ENCODE data around the gene FBLN2. TPM values are rescaled to one million over a fixed set of nuclear protein-coding genes. Genes with fewer than 3 reads are reported as not detected.

The FBLN2 gene
- total RNA-seq, 2 experiments from 2014 or later, result 0.35 TPM; not detected in 1

DNA sequence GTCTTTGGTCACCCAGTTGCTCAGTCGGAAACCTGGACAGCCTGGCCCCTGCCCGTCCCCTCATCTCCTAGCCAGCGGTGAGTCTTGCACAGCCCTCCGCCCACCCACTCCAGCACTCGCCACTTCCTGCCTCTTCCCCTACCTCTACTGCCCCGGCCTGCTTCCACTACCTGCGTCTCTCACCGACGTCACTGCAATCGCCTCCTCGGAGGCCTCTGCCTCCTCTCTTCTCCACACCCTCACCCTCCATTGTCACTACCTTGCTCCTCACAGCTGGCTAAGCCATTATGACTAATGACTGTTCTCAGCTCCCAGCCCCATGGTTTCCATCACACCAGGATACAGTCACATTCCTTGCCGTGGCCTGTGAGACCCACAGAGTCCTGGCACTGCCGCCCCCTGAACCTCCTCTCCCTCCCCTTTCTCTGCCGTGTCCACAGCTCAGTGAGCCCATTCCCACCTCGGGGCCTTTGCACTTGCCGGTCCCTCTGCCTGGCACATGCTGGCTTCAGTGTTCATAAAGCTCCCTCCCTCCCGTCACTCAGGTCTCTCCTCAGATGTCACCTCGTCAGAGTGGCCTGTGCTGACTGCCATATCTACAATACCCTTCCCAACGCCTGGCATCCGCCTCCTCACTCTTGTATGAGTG, 104.8 kb downstream of the FBLN2 start:
- Mint-ChIP-seq H3K27me3 (peaks cover 51% of the 10 kb centered on the region), H3K4me3 (no peak overlapping the region), H3K27ac (no peak overlapping the region), H3K9me3 (ENCODE audit: low read depth) (no peaks in the 10 kb centered on the region), H3K4me1 (peaks cover 18% of the 10 kb centered on the region), H3K36me3 (no peaks in the 10 kb centered on the region)
- DNase-seq (no peak), ATAC-seq (no peak)
- CTCF ChIA-PET, result interaction anchor here (1.0 to 16.2 kb wide), 5 partner anchors 8 to 232 kb away, joined by 3 to 322 read pairs (median 8); partner anchors contain the start of gene WNT7A

DNA sequence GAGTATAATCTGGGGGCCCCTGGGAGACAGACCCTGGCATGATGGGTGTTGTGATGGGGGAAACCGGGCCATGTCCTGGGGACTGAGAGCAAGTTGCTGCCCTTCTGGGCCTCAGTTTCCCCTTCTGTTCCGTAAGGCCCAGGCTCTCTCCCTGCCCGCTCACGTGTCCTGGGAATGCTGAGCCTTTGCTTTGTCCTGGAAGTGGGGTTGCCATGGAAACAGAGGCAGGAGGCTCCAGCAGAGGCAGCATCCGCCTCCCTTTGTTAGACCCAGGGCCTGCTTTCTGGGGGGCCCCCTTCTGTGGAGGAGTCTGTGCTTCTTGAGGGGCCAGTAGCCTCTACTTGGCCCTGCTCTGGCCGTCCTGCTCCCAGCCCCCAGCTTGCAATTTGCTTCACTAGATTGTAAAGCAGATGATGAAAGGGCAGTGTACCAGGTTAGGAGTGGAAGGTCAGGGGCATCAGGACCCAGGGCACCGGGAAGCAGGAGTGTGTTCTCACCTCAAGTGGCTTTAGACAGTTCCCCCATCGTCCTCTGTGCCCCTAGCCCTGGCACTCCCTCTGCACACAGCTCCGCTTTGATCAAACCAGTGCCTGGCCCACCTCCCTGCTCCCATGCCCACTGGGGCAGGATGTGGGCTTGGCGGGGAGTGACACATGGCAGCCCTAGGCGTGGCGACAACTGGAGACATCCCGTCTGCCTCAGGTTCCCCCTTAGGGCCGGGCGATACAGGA, 105.6 kb downstream of the FBLN2 start:
- Mint-ChIP-seq H3K27me3 (peaks cover 46% of the 10 kb centered on the region), H3K27ac (no peak overlapping the region), H3K4me1 (peaks cover 18% of the 10 kb centered on the region), H3K4me3 (no peak overlapping the region), H3K36me3 (no peaks in the 10 kb centered on the region), H3K9me3 (ENCODE audit: low read depth) (no peaks in the 10 kb centered on the region)
- CTCF ChIA-PET, result interaction anchor here (1.5 to 16.2 kb wide), 5 partner anchors 9 to 231 kb away, joined by 3 to 322 read pairs (median 8); partner anchors contain the start of gene WNT7A
- ATAC-seq, result peak; percentile 27
- DNase-seq, result peak; percentile 57

DNA sequence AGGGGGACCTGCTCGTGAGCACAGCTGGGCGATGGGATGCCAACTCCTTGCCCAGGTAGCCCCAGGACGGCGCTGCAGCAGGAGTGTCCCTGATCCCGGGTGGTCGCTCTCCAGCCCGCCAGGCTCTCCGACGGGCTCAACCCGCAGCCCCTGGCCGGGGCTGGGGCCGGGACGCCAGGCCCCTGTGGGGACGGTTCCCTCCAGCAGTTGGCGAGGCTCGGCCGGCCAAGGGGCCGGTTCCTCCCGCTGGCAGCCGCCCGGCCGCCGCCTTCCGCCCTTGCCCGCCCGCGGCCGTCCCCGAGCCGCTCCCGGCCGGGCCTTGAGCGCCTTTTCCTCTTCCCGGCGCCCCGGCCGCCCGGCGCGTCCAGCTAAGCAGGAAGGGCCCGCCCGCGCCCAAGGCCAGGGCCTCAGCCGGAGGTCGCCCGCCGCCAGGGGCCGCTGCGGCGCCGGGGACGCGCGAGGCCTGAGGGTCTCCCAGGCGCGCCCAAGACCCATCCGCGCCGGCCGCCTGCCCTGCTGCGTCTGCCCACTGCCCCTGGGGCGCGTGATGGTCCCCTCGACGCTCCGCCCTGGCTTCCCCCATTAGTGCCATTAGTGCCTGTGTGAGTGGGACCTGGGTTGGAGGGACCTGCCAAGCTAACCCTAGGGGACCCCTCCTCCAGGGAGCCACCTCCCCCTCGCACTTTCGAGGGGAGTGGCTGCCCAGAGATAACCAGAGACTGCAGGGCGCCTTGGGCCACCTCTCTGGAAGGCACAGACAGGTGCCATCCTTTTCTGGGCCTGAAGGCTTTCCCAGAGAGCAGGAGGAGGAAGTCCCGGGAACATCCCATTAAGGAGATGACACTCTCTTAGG, 106.4 kb downstream of the FBLN2 start:
- Mint-ChIP-seq H3K4me1 (peaks cover 16% of the 10 kb centered on the region), H3K27me3 (peaks cover 43% of the 10 kb centered on the region), H3K36me3 (no peaks in the 10 kb centered on the region), H3K4me3 (no peak overlapping the region), H3K27ac (no peak overlapping the region), H3K9me3 (ENCODE audit: low read depth) (no peaks in the 10 kb centered on the region)
- DNase-seq, result no peak
- peak; percentile 28 for ATAC-seq
- CTCF ChIA-PET, result interaction anchor here (1.5 to 16.2 kb wide), 5 partner anchors 10 to 231 kb away, joined by 3 to 322 read pairs (median 8); partner anchors contain the start of gene WNT7A

DNA sequence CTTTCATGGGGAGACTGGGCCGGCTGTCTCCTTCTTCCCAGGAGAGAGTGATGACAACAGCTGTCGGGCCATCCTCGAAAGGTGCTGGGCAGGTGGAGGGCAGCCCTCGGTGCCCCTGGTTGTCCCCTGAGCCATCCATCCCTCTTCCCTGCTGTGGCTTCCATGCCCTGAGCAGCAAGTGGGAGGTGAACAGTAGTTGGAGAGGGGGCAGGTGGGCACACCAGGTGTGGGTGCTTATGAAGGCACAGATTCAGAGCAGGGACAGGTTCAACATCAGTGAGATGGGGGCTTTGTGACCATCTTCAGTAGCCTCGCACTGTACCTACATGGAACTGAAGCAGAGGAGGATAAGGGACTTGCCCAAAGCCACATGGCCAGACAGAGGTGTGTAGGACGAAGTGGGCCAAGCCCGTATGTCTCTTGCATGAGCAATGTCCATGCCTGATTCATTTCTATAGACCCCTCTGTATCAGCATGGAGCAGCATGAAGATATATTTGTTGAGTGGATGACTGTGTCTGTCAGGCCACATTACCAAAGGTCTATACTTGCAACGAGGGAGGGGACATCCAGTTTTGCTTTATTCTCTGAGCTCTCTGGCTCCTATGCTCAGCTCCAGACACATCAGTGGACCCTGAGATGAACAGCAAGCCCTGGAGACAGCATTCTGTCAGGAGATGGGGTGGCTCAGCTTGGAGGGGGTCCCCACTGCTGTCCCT, 107.8 kb downstream of the FBLN2 start:
- no peak overlapping the region for H3K27ac Mint-ChIP-seq
- peaks cover 40% of the 10 kb centered on the region for H3K27me3 Mint-ChIP-seq
- no peak for ATAC-seq
- DNase-seq, result no peak
- CTCF ChIA-PET, result interaction anchor here (1.1 to 16.2 kb wide), 10 partner anchors 9 to 229 kb away, joined by 3 to 322 read pairs (median 6); partner anchors contain the start of genes HDAC11 and WNT7A
- H3K4me1 Mint-ChIP-seq, result peaks cover 14% of the 10 kb centered on the region
- no peaks in the 10 kb centered on the region for H3K9me3 Mint-ChIP-seq (ENCODE audit: low read depth)
- no peaks in the 10 kb centered on the region for H3K36me3 Mint-ChIP-seq
- no peak overlapping the region for H3K4me3 Mint-ChIP-seq

DNA sequence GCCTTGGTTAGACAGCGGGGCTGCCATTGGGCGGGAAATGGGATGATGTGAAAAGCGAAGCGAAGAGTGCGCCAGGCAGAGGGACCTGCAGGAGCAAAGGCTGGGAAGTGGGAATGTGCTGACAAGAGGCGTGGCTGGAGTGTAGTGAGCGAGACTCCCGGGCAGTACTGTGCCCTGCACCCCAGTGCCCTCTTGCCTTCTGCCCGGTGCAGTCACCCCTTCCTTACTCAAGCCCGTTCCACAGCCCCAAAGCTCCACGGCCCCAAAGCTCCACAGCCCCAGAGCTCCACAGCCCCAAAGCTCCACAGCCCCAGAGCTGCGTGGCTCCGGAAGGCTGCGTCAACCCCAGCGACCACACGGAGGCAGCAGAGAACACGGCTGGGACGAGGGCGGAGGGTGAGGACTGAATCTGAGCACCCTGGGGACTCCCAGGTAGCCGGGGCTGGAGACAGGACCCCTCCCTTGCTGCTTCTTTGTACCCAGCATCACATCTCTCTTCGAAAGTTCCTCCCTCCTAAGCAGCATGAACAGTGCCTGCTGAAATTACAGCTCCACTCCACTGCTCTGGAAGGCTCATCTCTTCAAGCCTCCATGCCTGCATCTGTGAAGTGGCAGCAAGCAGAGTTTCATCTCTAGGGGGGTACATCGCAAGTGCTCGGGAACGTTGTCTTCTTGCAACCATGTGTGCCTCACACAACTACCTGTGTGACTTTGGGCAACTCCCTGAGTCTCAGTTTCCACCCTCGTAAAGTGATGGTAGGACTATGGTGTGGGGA, 108.9 kb downstream of the FBLN2 start:
- ATAC-seq (peak; percentile 80), DNase-seq (peak; percentile 61)
- H3K4me3 Mint-ChIP-seq, result no peak overlapping the region
- H3K27ac Mint-ChIP-seq, result no peak overlapping the region
- H3K9me3 Mint-ChIP-seq (ENCODE audit: low read depth), result no peaks in the 10 kb centered on the region
- no peaks in the 10 kb centered on the region for H3K36me3 Mint-ChIP-seq
- H3K27me3 Mint-ChIP-seq, result peaks cover 40% of the 10 kb centered on the region
- H3K4me1 Mint-ChIP-seq, result peaks cover 14% of the 10 kb centered on the region
- CTCF ChIA-PET, result interaction anchor here (0.6 to 16.2 kb wide), 17 partner anchors 10 to 228 kb away, joined by 3 to 322 read pairs (median 4); partner anchors contain the start of genes HDAC11 and WNT7A

DNA sequence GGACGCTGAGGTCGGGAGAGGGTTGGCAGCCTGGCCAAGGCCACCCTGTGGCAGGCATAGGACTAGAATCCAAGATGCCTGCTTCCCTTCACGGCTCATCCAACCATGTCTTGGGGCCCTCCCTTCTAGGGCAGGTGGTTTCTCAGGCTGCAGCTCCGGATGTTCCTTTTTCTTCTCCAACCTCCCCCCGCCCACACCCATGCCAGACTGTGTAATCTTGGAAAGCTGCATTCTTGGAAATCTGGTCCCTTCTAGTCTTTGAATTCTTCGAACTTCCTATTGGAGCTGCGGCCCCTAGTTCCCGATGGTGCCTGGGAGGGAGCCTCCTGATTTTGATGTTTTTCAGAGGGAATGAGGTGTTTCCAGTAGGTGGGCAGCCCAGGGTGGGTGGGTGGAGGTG, 109.8 kb downstream of the FBLN2 start:
- H3K4me1 Mint-ChIP-seq, result peaks cover 12% of the 10 kb centered on the region
- H3K27me3 Mint-ChIP-seq, result peaks cover 40% of the 10 kb centered on the region
- no peak overlapping the region for H3K4me3 Mint-ChIP-seq
- H3K36me3 Mint-ChIP-seq, result no peaks in the 10 kb centered on the region
- no peak for ATAC-seq
- no peaks in the 10 kb centered on the region for H3K9me3 Mint-ChIP-seq (ENCODE audit: low read depth)
- DNase-seq, result no peak
- CTCF ChIA-PET, result interaction anchor here (1.6 to 16.2 kb wide), 6 partner anchors 10 to 227 kb away, joined by 4 to 322 read pairs (median 16); partner anchors contain the start of gene WNT7A
- H3K27ac Mint-ChIP-seq, result no peak overlapping the region

DNA sequence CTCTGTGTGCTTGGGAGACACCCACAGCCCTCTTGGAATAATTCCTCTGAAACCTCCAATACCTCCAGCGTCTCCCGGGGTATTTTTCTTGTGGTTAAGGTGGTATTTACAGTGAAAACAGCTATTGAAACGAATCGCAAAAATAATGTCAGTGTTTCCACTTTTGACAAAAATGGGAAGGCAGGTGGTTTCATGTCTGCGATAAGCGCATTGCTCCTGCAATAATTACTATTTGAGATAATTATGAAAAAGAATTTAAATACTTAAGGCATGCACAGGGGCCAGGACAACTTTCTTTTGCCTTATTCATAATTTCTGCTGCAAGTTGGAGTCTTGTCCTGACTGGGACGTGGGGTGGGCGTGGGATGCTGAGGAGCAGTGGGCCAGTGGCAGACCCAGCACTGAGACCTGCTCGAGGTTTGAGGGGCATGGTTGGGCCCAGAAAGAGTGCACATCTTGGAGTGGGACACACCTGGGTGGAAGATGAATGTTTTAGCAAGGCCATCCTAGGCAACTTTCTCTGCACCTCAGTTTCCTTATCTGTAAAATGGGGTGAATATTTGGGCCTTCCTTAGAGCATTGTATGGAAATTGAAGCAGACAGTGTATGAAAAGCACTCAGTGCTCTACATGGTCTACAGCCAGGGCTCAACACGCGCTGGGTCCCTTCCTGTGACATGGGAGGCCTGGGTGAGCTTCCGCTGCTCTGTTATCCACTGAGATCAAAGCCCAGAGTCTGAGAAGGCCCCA, 110.5 kb downstream of the FBLN2 start:
- peaks cover 34% of the 10 kb centered on the region for H3K27me3 Mint-ChIP-seq
- H3K4me1 Mint-ChIP-seq, result peaks cover 8% of the 10 kb centered on the region
- DNase-seq (no peak), ATAC-seq (no peak)
- H3K4me3 Mint-ChIP-seq, result no peak overlapping the region
- no peaks in the 10 kb centered on the region for H3K9me3 Mint-ChIP-seq (ENCODE audit: low read depth)
- no peak overlapping the region for H3K27ac Mint-ChIP-seq
- no peaks in the 10 kb centered on the region for H3K36me3 Mint-ChIP-seq
- CTCF ChIA-PET, result interaction anchor here (1.9 to 16.2 kb wide), 4 partner anchors 11 to 226 kb away, joined by 8 to 322 read pairs (median 114); partner anchors contain the start of gene WNT7A

DNA sequence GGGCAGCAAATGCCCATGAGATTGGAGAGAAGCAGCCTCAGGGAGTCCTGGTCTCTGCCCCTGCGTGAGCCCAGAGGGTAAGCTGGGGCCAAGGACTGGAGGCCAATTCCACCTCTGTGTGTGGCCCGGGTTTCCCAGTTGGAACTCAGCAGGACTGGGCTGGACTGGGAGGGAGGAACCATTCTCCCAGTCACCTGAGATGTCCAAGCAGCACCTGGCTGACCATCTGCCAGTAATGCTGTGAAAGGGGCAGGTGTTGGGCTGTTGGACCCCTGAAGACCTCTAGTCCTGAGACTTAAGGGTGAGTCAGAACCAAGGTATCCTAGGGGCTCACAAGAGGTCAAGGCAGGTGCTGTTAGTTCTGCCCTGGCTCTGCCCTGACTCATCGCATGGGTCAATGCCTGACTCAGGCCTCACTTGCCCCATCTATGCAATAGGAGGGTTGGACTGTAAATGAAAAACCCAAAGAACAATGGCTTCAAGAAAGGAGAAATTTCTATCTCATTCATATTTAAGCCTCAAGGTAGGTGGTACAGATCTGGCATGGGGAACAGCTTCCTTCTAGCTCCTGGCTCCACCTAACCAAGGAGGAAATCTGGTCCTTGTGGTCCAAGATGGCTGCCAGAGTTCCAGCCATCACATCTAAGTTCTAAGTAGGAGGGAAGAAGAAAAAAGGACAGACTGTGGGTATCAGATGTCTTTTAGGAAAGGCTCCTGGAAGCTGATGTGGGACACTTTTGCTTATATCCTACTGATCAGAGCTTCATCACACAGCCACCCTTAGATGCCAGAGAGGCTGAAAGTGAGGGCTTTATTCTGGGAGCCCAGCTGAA, 111.3 kb downstream of the FBLN2 start:
- ATAC-seq (no peak), DNase-seq (no peak)
- H3K4me3 Mint-ChIP-seq, result no peak overlapping the region
- H3K36me3 Mint-ChIP-seq, result no peaks in the 10 kb centered on the region
- no peaks in the 10 kb centered on the region for H3K9me3 Mint-ChIP-seq (ENCODE audit: low read depth)
- peaks cover 29% of the 10 kb centered on the region for H3K27me3 Mint-ChIP-seq
- H3K4me1 Mint-ChIP-seq, result peaks cover 5% of the 10 kb centered on the region
- no peak overlapping the region for H3K27ac Mint-ChIP-seq
- CTCF ChIA-PET, result interaction anchor here (11.3 kb wide), 1 partner anchor 226 kb away, joined by 205 read pairs; the partner anchor contains the start of gene WNT7A

DNA sequence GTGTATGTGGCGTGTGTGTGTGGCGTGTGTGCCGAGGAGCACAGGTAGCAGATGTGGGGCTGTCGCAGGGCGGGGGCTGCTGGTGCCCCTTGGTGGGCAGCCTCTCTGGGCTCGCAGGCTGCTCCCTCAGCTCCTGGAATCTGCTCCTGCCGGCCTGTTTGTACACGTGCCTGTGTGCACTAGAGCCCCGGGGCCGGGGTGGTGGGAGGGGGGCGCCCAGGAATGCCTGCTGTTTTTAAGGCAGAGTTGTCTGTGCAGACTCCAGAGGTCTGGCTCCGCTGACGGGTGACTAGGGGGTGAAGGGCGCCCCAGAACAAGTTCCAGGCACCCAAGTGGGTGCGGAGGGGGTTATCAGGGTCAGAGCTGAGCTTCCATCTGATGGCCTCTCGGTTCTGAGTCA, 112.2 kb downstream of the FBLN2 start:
- Mint-ChIP-seq H3K4me1 (peaks cover 3% of the 10 kb centered on the region), H3K27me3 (peaks cover 22% of the 10 kb centered on the region), H3K27ac (no peak overlapping the region), H3K4me3 (no peak overlapping the region), H3K36me3 (no peaks in the 10 kb centered on the region), H3K9me3 (ENCODE audit: low read depth) (no peaks in the 10 kb centered on the region)
- CTCF ChIA-PET, result interaction anchor here (11.3 kb wide), 1 partner anchor 225 kb away, joined by 205 read pairs; the partner anchor contains the start of gene WNT7A
- no peak for ATAC-seq
- no peak for DNase-seq

DNA sequence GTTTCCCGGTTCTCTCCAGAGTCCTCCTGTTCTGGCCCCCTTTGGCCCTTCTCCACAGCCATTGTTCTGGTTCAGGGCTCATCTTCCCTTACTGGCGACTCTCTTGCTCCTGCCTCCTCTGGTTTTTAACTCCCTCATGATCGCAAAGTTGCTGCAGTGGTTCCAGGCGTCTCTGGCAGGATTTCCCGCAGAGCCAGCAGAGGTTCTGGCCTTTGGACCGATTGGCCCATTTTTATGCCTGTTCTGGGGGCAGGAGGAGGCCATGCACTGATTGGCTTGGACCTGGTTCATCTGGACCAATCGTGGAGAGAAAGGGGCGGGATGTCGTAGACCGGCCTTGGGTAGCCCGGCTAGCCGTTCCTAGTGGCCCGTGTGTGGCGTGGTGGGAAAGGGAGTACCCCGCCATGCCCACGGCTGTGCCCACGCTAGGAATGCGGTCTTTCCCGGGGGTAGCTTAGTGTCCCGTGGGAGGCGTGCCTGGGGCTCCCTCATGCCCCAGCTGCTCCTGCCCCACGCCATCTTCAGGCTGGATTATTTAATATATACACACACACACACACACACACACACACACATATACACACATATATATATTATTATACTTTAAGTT, 113.4 kb downstream of the FBLN2 start:
- CTCF ChIA-PET, result no interaction called here
- no peak overlapping the region for H3K27ac Mint-ChIP-seq
- H3K4me1 Mint-ChIP-seq, result peaks cover 2% of the 10 kb centered on the region
- ATAC-seq (no peak), DNase-seq (no peak)
- no peak overlapping the region for H3K4me3 Mint-ChIP-seq
- H3K9me3 Mint-ChIP-seq (ENCODE audit: low read depth), result no peaks in the 10 kb centered on the region
- no peaks in the 10 kb centered on the region for H3K36me3 Mint-ChIP-seq
- peaks cover 10% of the 10 kb centered on the region for H3K27me3 Mint-ChIP-seq

Measured in activated CD8-positive, alpha-beta memory T cell treated with anti-CD3 and anti-CD28 coated beads, Interleukin-2, amount 10 ng/mL, durations not matched to agents 7 days and 5 days (primary cell).